ENCODE measurements around the gene CACNG7. TPM values are rescaled to one million over a fixed set of nuclear protein-coding genes. Genes with fewer than 3 reads are reported as not detected.

CACNG7 gene
- total RNA-seq, 1 experiment from 2014 or later: 22.7 TPM

- Histone ChIP-seq H4K8ac (replicated peaks; ENCODE audit: insufficient read length, low read depth, low read length) (no peak overlapping the region), H3K79me1 (ENCODE audit: insufficient read depth, low read depth, low read length, poor library complexity, severe bottlenecking) (no peaks in the 10 kb centered on the region), H2AK5ac (ENCODE audit: insufficient read length, low read length) (no peak overlapping the region), H3K4me1 (ENCODE audit: insufficient read depth, low read length) (no peaks in the 10 kb centered on the region; the same call in 1 of the 2 replicates), H3T11ph (ENCODE audit: low read length) (no peak overlapping the region), H2BK15ac (ENCODE audit: low read depth, low read length) (no peak overlapping the region), H4K20me1 (ENCODE audit: control insufficient read depth, insufficient read depth, insufficient read length) (no peaks in the 10 kb centered on the region), H3K4ac (ENCODE audit: low read depth, low read length) (no peak overlapping the region), H3K4me2 (ENCODE audit: insufficient read depth, insufficient read length, low read length) (peak overlapping the region; percentile 81), H3K56ac (ENCODE audit: insufficient read length, low read depth, low read length) (no peak overlapping the region), H2BK120ac (ENCODE audit: low read depth, low read length, poor library complexity, severe bottlenecking) (peak overlapping the region; percentile 51), H3K23me2 (ENCODE audit: insufficient read length, low read depth, low read length, poor library complexity, severe bottlenecking) (peaks cover 37% of the 10 kb centered on the region), H2BK20ac (ENCODE audit: low read depth, low read length, poor library complexity, severe bottlenecking) (no peak overlapping the region), H3K9ac (ENCODE audit: extremely low read depth, insufficient read length, low read length) (no peak overlapping the region), H3K23ac (ENCODE audit: insufficient read length, low read depth, low read length) (no peak overlapping the region), H2BK12ac (ENCODE audit: insufficient read length, low read depth, low read length) (no peak overlapping the region), H3K27ac (ENCODE audit: insufficient read length, low read depth, low read length) (no peak overlapping the region), H3K27me3 (ENCODE audit: insufficient read depth, low read length) (no peaks in the 10 kb centered on the region), H4K5ac (ENCODE audit: insufficient read length, low read depth, low read length) (no peak overlapping the region), H3K14ac (ENCODE audit: insufficient read depth, low read length) (no peak overlapping the region), H2AFZ (ENCODE audit: low read length) (no peak overlapping the region), H3K18ac (ENCODE audit: insufficient read length, low read depth, low read length) (peak overlapping the region; percentile 37), H2BK5ac (ENCODE audit: insufficient read length, low read length) (no peak overlapping the region), H4K91ac (ENCODE audit: insufficient read length, low read depth, low read length) (no peak overlapping the region), H3K79me2 (ENCODE audit: insufficient read depth, low read length) (no peaks in the 10 kb centered on the region), H3K9me3 (ENCODE audit: control insufficient read depth, low read depth, low read length) (no peaks in the 10 kb centered on the region)
- Mint-ChIP-seq H3K4me1 (peaks cover 17 to 21% of the 10 kb centered on the region in 2 experiments), H3K36me3 (ENCODE audit: insufficient read depth in 1 of 3, low read depth in 3 of 3) (no peaks in the 10 kb centered on the region; a peak in 2 of 7 replicates), H3K9me3 (no peaks in the 10 kb centered on the region), H3K4me3 (peak overlapping the region; percentile 33 to 79), H3K27me3 (ENCODE audit: low read depth) (peaks cover 23% of the 10 kb centered on the region), H3K27ac (no peak overlapping the region)
- WGBS (ENCODE audit: extremely low coverage, insufficient read length, low lambda C conversion rate): no CpG with 5 or more reads among the region's 19 CpGs
- no peak for TF ChIP-seq CTCF (conservative IDR thresholded peaks at IDR 0.05)
- no peak for DNase-seq
Observed at GRCh38 chr19:53883231-53883661, 25.8 kb upstream of the CACNG7 start.
